ENCODE measurements around the gene ETS2. TPM values are rescaled to one million over a fixed set of nuclear protein-coding genes. Genes with fewer than 3 reads are reported as not detected.

The ETS2 gene
- total and polyA plus RNA-seq, 2 of the 8 experiments (the other 6 are each of a cell fraction or from before 2014, with no cell fraction given), result 11.0 to 45.1 TPM

DNA sequence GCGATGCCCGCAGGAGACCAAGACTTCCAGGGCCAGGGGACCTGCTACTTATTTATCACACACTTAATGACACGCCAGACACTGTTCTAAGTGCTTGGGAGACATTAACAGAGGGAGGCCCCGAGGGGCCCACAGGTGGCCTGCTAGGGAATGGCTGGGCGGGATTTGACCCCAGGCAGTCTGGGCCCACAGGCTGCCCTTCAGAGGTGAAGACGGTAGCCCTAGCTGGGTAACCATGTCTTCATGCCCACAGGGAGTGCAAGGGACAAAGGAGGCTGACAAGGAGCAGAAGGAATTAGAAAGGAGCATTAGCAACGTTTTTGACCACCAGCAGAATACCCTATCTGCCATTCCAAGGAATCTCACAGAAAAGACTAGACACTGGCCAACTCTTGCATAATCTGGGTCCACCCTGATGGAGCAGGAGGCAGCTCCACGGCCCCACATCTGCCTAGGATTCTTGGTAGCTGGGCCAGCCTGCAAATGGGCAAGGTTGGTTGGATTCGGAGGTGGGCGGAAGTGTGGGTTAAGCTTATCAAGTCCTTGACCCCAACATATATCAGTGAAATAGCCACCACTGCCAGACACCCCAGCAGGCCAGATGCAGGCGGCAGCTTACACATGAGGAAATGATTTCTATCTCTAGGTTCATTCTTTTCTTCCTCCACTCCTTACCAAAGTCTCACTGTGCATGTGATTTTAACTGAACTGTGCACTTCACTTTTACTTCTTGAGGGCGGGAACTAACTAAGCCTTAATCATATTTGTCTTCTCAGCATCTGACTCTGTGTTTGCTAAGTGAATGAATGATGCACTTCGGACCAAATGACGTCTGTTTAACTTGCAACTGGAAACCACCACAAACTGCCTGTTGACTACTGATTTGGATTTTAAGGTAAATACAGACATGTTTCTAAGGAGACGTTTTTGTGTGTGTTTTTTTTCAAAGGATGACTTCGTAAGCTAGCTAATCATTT lies 3.4 kb upstream of the ETS2 start:
- Histone ChIP-seq H3K23ac (ENCODE audit: insufficient read length) (no peak overlapping the region), H2BK5ac (ENCODE audit: low read depth, low read length) (no peak overlapping the region), H3K79me2 (ENCODE audit: control insufficient read depth in 1 of 2, insufficient read depth in 2 of 2, low read length in 2 of 2) (peaks cover 0 to 12% of the 10 kb centered on the region in 2 experiments; a peak in 3 of 4 replicates), H3K27ac (ENCODE audit: low read depth, low read length) (no peak overlapping the region), H3K23me2 (ENCODE audit: low read depth, low read length) (peaks cover 2% of the 10 kb centered on the region; the same call in 1 of the 2 replicates), H4K8ac (ENCODE audit: extremely low read depth, insufficient read depth, low read length) (no peak overlapping the region), H2BK20ac (ENCODE audit: low read length) (no peak overlapping the region), H2AFZ (ENCODE audit: low read length) (no peak overlapping the region), H4K91ac (replicated peaks; ENCODE audit: insufficient read length, low read length) (no peak overlapping the region), H4K5ac (ENCODE audit: insufficient read length, low read depth, low read length) (no peak overlapping the region), H3K14ac (ENCODE audit: insufficient read length) (no peak overlapping the region), H3K36me3 (ENCODE audit: control insufficient read depth in 2 of 4, insufficient read depth in 4 of 4, low read length in 3 of 4) (no peaks in the 10 kb centered on the region), H3K9me3 (ENCODE audit: insufficient read depth in 2 of 2, low read depth in 1 of 2, low read length in 1 of 2) (no peaks in the 10 kb centered on the region), H3K79me1 (ENCODE audit: low read depth, low read length) (no peaks in the 10 kb centered on the region), H3K9ac (replicated peaks in 1 of 4; ENCODE audit: extremely low read depth in 1 of 4, low read depth in 3 of 4, low read length in 3 of 4) (no peak overlapping the region), H3K18ac (ENCODE audit: extremely low read depth, low read length) (no peak overlapping the region), H3K27me3 (replicated peaks in 1 of 4; ENCODE audit: control insufficient read depth in 3 of 4, extremely low read depth in 1 of 4, insufficient read depth in 3 of 4, low read length in 3 of 4) (peaks cover 0 to 8% (median 5%) of the 10 kb centered on the region in 4 experiments; a peak in 4 of 7 replicates), H3K4ac (replicated peaks; ENCODE audit: insufficient read length, low read depth, low read length) (no peak overlapping the region), H4K20me1 (replicated peaks in 1 of 2; ENCODE audit: control insufficient read depth in 1 of 2, insufficient read depth in 2 of 2, low read length in 2 of 2) (no peaks in the 10 kb centered on the region), H3K4me1 (replicated peaks in 1 of 4; ENCODE audit: control insufficient read depth in 3 of 4, insufficient read depth in 4 of 4, low read length in 3 of 4) (peaks cover 0 to 3% (median 0%) of the 10 kb centered on the region in 4 experiments; a peak in 1 of 7 replicates), H2BK120ac (replicated peaks; ENCODE audit: low read depth, low read length) (no peak overlapping the region), H2BK12ac (ENCODE audit: low read depth, low read length) (no peak overlapping the region), H2AK5ac (ENCODE audit: low read depth, low read length) (no peak overlapping the region), H3K4me2 (ENCODE audit: insufficient read depth in 1 of 2, low read depth in 2 of 2, low read length in 2 of 2) (no peak overlapping the region), H3K56ac (replicated peaks; ENCODE audit: insufficient read length, low read depth, low read length) (no peak overlapping the region), H2BK15ac (ENCODE audit: low read length) (no peak overlapping the region), H3K4me3 (ENCODE audit: extremely low read depth in 1 of 4, insufficient read depth in 2 of 4, low read depth in 3 of 4, low read length in 4 of 4) (no peak overlapping the region)
- DNase-seq (ENCODE audit: low read depth in 1 of 2, low spot score in 2 of 2), result no peak
- no peak for FAIRE-seq
- CTCF ChIA-PET (ENCODE audit: partially characterized antibody), result interaction anchor here (1.0 to 1.5 kb wide), 3 partner anchors 26 to 235 kb away, joined by 3 read pairs; no protein-coding TSS in a partner anchor
- POLR2A ChIA-PET (ENCODE audit: partially characterized antibody), result interaction anchor here (1.4 kb wide), 1 partner anchor 16 kb away, joined by 4 read pairs; no protein-coding TSS in a partner anchor
- WGBS, 2 experiments (ENCODE audit: extremely low coverage in 1 of 2, insufficient coverage in 1 of 2, insufficient read length in 1 of 2, insufficient replicate concordance in 2 of 2, low coverage in 1 of 2, low lambda C conversion rate in 2 of 2, missing lambda C conversion rate in 1 of 2), result 88% methylated on average over 16 of the region's 16 CpGs; no CpG with 5 or more reads in 1 of the 2 experiments
- TF ChIP-seq CEBPB (IDR thresholded peaks at IDR 0.05; ENCODE audit: low read depth, low read length) (no peak), RAD21 (IDR thresholded peaks at IDR 0.05 in 1 of 2, conservative IDR thresholded peaks at IDR 0.05 in 1 of 2; ENCODE audit: low read depth in 2 of 2, low read length in 2 of 2) (no peak), USF2 (IDR thresholded peaks at IDR 0.05; ENCODE audit: low read length) (no peak), CBX5 (IDR thresholded peaks at IDR 0.05; ENCODE audit: low read depth, low read length) (no peak), TCF12 (IDR thresholded peaks at IDR 0.05; ENCODE audit: low read depth, low read length) (no peak), JUN (IDR thresholded peaks at IDR 0.05; ENCODE audit: low read depth, low read length) (no peak), GABPA (IDR thresholded peaks at IDR 0.05; ENCODE audit: borderline replicate concordance, insufficient read depth, low read length) (no peak), FOSL1 (IDR thresholded peaks at IDR 0.05; ENCODE audit: insufficient read depth, low read depth, low read length) (no peak), RFX5 (IDR thresholded peaks at IDR 0.05; ENCODE audit: borderline replicate concordance, low read depth, low read length) (no peak), SP1 (IDR thresholded peaks at IDR 0.05; ENCODE audit: low read depth, low read length) (no peak)
